HT1080 (cell line): ENCODE measurements around the gene CAMK2N2. TPM values are rescaled to one million over a fixed set of nuclear protein-coding genes. Genes with fewer than 3 reads are reported as not detected.
"Not testable (repeated sequence)": the region's sequence is repeated elsewhere in the genome, so short reads cannot be mapped to it uniquely, and the experiment has no call there.

Experiments
- DNase-seq: peaks from one replicate; pipeline ENCODE4 v3.0.0-alpha.2; 2015; ENCODE audit warnings: low read depth
- total RNA-seq: library from RNA; depleted of rRNA; stranded (reverse); fragments of >200 nt; shearing (Covaris generic); gene quantifications from 2 replicates; pipeline ENCODE4 v1.2.3, GENCODE V29; 2014

Gene CAMK2N2
- total RNA-seq, 1 experiment from 2014 or later, result 10.5 TPM

DNA sequence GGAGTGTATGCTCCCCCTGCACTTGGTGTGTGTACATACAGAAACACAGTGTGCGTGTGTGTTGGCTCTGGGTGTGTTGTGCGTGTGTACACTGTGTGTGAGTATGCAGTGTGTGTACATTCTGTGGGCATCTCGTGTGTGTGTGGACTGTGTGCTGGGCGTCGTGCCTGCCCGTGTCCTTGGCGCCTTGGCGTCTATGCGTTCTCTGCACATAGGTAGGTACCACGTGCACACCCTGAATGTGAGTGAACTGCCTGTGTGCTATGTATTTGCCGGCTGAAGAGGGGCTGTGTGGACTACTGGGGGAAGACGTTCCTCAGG, 14.0 kb upstream of the CAMK2N2 start:
- DNase-seq, result no peak

- DNase-seq, result no peak
Measured at GRCh38 chr3:184272269-184272668, 10.9 kb upstream of the CAMK2N2 start.

DNA sequence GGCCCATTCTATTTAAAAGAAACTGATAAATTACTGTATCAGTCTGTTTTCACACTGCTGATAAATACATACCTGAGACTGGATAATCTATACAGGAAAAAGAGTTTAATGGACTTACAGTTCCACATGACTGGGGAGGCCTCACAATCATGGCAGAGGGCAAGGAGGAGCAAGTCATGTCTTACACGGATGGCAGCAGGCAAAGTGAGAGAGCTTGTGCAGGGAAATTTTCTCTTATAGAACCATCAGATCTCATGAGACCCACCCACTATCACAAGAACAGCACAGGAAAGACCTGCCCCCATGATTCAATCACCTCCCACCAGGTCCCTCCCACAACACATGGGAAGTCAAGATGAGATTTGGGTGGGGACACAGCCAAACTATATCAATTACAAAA, 5.9 kb upstream of the CAMK2N2 start:
- DNase-seq, result not testable (repeated sequence)

- no peak for DNase-seq
Measured at GRCh38 chr3:184262764-184263179, 1.4 kb upstream of the CAMK2N2 start.

DNA sequence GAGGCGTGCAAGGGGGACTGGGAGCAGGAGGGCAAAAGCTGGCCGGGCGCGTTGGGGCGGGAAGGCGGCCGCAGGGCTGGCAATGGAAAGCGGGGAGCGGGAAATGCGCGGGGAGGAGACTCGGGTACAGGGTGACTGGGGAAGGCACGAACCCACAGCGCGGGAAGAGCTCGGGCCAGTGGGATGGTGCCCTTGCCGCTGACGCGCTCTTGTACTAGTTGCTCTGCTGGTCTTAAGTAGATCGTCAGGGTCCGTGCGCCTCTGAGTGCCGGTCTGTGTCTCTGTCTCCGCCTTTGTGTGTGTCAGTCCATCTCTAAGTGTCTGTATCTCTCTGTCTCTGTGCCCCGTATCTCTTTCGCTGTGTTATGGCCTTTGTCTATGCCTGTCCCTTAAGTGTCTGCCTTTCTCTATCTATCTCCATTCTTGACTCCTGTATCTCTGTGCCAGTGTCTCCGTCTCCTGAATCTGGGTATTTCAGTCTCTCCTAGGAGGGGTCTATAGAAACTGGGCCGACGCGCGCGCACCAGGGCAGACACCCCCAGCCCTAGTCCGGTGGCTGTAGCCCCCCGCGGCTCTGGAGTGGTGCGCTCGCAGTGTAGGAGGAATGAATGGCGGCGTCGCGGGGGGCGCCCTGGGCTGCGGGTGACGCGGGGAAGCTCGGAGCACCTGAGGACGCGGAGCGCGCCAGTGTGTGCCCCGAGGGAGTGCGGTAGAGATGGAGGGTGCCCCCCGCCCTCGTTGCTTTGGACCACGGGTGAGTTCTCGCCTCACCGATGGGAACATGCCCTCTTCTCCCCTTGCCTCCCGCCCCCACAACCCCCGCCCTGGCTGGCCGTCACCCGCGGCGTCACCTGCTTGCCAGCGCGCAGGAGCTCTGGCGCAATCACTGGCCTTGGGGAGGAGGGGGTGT, 756 bp upstream of the CAMK2N2 start:
- peak; percentile 73 for DNase-seq

GRCh38 chr3:184260724-184261269, 556 bp downstream of the CAMK2N2 start:
- no peak for DNase-seq

DNA sequence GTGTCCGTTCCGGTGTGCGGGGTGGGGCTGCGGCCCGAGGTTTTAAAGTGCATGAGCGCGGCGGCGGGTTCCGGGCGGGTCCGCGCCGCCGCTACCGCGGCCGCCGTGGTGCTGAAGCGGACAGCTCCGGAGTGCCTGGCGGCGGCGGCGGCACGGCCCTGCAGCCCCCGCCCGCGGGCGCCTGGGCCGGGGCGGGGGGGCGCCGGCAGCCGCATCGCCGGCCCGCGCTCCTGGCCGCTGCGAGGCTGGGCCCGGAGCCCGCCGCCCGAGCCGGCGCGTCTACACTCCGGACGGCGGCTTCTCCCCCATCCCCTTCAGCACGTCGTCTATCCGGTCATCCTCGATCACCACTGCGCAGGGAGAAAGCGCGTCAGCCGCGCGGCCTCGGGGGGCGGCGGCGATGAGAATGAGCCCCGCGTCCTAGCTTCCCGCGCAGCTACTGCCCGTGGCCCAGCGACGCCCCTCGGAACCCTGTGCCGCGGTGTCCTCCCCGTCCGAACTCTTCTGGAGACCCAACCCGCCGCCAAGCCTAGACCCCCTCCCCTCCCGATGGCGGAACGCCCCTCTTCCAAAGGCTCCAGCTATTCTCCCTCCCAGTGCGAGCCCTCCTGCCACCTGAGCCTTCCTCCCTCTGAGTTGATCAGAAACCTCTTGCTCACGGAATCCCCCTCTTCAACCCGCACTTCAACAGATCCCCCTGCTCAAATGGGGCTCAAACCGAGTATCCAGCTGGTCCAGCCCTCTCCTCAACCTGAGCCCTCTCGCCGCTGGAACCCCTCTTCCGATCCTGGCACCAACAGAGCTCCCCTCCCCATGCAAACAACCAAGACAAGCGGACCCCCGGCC, 1.3 kb downstream of the CAMK2N2 start:
- DNase-seq, result no peak

DNA sequence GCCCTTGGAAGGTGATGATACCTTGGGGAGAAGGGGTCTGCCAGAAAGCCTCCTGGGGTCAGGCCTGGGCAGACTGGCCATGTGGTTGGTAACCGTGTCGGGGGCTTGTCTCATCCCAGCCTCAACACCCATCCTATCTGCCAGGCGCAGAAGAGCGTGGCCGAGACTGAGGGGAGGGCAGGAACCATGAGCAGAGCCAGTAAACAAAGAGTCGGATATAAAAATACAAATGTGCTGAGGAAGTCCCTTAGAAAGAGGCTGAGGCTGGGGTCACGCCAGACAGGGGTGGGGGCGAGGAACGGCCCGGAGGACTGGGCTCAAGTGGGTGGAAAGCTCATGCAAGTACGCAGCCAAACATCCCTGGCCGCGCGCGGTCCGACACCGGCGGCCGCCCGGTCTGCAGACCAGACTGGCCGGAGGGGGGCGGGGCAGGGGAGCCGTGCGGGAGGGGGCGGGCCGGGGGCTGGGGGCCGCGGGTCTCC, 1.9 kb downstream of the CAMK2N2 start:
- no peak for DNase-seq

DNA sequence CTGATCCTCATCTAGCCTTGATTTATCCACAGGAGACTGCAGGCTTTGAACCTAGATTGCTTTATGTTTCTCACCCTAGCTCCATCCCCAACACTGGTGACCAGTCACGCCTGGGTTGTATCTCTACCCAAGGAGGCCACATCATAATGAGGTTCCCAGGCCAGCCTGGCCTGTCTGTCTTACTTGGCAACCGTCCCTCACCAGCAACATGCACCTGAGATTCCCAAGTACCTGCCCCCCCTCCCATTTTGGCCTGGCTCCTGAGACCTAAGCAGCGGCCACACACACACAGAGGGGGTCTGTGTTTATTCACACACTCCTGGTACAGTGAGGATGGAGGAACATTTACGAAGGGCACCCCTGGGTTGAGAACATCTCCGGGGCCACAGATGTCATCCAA, 2.4 kb downstream of the CAMK2N2 start:
- DNase-seq, result no peak

GRCh38 chr3:184257083-184257915, 4.1 kb downstream of the CAMK2N2 start:
- no peak for DNase-seq

GRCh38 chr3:184255291-184256039, 5.9 kb downstream of the CAMK2N2 start:
- peak; percentile 60 for DNase-seq

DNA sequence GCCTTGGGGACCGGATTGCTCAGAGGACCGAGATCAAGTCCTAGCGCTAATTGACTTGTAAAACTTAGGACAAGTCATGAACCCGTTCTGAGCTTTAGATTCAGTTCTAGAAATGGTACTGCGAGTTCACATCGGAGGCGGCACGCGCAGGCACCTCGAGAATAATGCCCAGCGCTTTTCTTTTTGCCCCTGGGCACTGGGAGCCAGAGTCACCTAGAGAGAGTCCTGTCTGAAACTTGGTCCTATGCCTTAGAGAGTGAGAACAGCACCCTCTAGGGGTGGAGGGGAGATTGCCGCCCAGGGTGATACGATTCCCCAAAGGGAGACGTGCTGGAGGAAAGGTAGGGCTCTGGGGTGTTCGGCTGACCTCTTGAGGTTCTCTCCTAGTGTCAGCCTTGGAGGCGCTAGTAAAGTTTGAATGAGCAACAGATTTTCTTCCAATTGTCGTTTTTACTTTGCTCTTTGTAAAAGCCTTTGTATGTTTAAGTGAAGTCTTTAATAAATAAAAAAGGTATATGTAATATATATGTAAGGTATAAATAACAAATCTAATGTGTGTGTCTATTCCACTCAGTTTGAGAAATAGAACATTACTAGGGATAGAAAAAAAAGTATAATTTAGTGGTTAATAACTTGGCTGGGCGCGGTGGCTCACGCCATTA, 11.1 kb downstream of the CAMK2N2 start:
- peak; percentile 92 for DNase-seq

DNA sequence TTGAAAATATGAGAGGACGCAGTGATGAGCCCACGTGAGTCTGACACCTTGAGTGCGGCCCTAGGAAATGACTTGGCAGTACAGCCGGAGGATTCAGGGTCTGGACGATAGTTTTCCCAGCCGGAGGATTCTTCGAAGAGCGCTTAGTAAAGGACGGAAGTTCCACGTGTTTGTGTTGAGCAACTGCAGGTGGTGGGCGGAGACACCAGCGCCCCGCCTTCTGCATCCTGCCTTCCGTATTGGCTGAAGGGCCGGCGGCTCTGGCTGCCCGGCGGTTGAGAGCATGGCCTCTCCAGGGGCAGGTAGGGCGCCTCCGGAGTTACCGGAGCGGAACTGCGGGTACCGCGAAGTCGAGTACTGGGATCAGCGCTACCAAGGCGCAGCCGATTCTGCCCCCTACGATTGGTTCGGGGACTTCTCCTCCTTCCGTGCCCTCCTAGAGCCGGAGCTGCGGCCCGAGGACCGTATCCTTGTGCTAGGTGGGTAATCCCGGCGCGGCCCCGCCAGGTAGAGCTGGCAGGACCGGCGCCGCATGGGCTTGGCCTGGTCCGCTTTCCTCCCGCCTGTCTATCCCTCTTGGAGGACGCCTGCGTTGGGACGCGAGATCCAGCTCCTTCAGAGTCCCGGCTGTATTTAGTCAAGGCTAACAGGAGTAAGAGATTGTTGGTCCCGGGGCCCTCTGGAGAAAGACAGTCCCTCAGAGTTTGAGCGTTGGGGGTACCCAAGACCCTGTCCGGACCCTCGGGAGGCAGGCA, 11.8 kb downstream of the CAMK2N2 start, which contains the start of gene EEF1AKMT4:
TSS of gene EEF1AKMT4 (plus strand) at position 261 of the 755 bp plus-strand sequence. CDS start at position 284, 23 bp downstream.
- DNase-seq, result peak; percentile 99

DNA sequence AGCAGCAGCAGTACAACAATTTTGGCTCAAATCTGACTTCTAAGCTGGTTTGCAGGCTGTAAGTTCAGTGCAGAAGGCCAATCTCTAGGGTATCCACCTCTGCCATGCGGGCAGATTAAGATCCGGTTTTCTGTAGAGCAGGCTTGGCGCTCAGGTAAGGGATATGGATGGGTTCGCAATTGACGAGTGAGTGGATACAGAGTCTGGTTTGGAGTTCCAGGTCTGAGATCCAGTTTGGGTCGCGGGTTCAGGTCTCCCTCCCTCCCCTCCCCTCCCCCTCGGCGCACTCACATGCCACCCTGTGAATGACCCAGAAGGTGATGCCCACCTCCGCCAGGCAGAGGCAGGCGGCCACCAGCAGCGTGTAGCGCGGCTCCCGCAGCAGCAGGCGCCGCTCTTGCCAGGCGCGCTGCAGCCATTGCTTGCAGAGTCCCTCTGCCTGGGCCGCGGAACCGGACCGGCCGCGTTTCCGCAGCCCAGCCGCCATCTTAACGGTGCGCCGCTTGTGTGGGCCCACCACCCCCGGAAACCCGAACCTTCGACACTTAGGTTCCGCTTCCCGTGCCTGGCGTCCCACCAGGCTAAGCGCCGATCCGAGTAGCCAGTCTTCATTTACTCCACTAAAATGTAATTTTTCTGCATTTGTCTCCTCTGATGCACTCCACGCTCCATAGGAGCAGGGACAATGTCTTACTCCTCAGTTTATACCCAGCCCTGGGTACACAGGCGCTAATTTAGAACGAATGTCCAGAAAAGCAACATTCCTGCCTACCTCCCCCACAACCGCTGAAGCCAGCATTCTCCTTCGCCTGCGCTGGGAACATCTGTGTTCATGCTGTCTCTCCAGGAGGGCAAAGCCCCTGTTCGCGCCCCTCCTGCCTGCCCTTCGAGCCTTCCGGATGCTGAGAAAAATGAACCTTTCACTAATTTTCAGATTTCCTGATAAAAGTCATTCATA, 12.6 kb downstream of the CAMK2N2 start, which contains the start of gene ALG3:
TSS of gene ALG3 (minus strand) at position 509 of the 958 bp plus-strand sequence. CDS start at position 487, 22 bp downstream.
- peak; percentile 82 for DNase-seq

DNA sequence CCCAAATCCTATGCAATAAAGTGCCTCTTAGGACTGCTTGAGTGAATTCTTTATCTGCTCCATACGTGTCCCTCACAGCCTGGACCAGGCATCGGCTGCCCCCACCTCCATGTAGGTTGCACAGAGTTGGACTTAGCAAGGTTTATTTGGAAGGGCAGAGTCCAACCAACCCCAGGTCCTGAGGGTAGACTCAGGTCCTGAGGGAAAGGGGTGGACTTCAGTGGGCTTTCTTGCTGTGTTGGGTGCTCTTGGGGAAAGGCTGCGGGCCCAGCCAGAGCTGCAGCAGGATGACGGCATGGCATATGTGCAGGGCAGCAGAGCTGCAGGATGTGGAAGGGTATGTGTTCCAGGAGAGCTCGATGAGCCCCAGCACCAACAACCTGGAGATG, 19.1 kb downstream of the CAMK2N2 start:
- no peak for DNase-seq

- DNase-seq, result no peak
Measured at GRCh38 chr3:184241447-184242296, 19.7 kb downstream of the CAMK2N2 start.

DNA sequence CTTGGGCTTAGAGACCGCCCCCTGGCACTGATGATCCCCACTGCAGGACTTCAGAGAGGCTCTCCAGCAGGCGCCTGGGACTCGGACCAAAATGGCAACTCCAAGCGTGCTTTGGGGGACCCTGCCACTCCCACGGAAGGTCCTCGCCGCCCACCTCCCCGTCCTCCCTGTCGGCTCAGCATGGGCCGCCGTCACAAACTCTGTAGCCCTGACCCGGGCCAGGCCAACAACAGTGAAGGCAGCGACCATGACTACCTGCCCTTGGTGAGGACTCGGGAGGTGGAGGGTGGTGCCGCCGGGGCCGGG, 20.3 kb downstream of the CAMK2N2 start:
- DNase-seq, result no peak
